ENCODE data around the gene PTPRG.

PTPRG gene

GRCh38 chr3:61875976-61876671, 314.8 kb downstream of the PTPRG start:
- no peak for DNase-seq

DNA sequence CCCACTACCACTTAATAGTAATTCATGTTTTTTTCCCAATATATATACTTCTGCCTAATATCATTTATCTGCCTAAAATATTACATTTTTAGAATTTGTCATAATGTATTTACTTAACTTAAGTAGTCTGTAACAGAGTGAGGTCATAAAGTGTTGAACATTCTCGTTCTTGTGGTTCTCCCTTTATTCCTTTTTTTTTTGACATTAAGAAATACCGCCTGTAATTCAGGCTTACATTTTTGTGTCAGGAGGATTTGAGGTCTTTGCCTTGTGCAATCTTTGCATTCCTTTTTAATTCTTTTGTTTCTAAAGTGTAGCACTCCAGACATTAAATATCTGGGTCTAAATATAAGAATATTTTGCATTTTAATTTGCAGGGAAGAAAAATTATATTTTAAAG, 315.4 kb downstream of the PTPRG start:
- no peak for DNase-seq

- no peak for DNase-seq
Observed at GRCh38 chr3:61877359-61878138, 316.2 kb downstream of the PTPRG start.

DNA sequence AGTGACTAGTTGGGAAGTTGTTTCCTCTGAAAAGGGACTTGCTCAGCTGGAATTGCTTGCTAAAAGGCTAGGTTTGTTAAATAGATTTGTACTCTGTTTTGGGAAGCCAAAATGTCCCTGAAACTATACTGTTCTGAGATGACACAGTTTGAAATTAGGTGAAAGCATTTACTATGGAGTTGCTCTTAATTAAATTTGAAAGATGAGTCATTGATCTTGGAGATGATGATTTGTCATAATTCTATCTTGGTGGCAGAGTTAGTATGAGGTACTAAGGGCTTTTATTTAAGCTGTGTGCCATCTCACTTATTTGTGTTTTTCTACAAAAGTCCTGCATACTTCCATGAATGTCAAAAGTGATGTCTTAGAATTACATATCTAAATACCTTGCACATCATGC, 320.9 kb downstream of the PTPRG start:
- DNase-seq = no peak

DNA sequence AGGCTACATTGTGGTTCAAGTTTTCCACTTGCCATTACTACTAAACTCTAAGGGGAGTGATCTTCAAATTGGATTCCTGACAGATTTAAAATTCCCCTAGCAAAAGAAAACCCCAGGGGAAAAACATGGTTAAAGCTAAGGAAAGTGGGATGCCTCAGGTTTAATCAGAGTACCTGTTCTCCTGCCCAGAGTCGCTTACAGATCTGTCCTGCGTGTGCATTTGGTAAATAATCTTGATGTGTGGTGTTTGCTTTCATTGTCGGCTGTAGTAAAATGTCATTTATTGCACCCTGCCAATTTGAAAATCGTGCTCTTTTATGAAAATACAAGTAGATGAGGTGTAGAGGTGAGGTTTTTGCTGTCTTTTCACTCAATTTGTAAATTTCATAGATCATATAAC, 323.4 kb downstream of the PTPRG start:
- DNase-seq = no peak

GRCh38 chr3:61885414-61885813, 324.0 kb downstream of the PTPRG start:
- no peak for DNase-seq

- no peak for DNase-seq
Observed at GRCh38 chr3:61887206-61887605, 325.8 kb downstream of the PTPRG start.

DNA sequence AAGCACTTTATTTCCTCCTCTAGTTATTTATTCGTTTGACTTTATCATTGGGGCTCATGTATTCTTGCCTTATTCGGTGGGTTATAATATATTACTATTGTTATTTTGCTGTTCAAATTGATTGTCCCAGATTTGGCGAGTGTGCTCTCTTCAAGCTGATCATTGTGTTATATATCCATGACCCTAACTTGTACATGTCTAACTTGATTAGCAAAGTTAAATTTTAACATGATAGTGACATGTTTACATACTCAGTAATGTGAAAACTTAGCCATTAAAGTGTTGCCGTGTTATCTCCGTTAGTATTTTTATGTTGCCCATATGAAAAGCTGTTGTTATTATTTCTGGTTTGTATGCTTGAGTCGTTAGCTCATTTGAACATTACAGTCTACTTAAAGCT, 327.9 kb downstream of the PTPRG start:
- DNase-seq = no peak

GRCh38 chr3:61890167-61890566, 328.8 kb downstream of the PTPRG start:
- no peak for DNase-seq

GRCh38 chr3:61890586-61890985, 329.2 kb downstream of the PTPRG start:
- no peak for DNase-seq

DNA sequence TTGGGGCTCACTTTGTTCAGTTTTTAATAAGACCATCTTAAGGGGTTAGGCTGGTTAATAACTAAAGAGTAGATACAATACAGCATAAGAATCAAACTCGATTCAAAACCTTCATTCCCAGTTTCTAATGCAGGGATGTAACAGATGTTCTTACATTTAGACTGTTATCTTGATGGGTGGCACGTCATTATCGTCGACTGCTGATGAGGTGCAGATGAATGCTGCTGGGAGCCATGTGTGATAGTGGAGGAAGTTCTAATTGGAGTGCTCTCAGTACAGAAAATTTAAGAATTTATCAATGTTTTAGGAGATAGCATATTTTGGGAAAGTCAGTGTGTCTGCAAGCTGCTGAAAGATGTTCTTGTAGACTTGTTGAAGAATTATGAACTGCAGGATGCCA, 331.5 kb downstream of the PTPRG start:
- no peak for DNase-seq

- no peak for DNase-seq
Observed at GRCh38 chr3:61893840-61894566, 332.6 kb downstream of the PTPRG start.

GRCh38 chr3:61894988-61895935, 333.9 kb downstream of the PTPRG start:
- no peak for DNase-seq

DNA sequence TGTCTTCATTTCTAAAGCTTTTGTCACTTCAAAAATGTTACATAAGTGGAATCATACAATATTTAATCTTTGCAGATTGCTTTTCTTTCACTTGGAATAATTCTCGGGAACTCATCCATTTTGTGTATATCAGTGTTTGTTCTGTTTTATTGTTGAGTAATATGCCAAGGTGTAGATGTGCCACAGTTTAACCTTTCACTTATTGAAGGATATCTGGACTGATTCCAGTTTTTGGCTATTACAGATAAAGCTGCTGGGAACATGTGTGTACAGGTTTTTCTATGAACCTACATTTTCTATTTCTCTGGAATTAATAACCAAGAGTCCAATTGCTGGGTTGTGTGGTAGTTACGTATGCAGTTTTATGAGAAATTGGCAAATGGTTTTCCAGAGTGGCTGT, 334.9 kb downstream of the PTPRG start:
- DNase-seq = no peak

- no peak for DNase-seq
Observed at GRCh38 chr3:61897848-61898247, 336.5 kb downstream of the PTPRG start.

DNA sequence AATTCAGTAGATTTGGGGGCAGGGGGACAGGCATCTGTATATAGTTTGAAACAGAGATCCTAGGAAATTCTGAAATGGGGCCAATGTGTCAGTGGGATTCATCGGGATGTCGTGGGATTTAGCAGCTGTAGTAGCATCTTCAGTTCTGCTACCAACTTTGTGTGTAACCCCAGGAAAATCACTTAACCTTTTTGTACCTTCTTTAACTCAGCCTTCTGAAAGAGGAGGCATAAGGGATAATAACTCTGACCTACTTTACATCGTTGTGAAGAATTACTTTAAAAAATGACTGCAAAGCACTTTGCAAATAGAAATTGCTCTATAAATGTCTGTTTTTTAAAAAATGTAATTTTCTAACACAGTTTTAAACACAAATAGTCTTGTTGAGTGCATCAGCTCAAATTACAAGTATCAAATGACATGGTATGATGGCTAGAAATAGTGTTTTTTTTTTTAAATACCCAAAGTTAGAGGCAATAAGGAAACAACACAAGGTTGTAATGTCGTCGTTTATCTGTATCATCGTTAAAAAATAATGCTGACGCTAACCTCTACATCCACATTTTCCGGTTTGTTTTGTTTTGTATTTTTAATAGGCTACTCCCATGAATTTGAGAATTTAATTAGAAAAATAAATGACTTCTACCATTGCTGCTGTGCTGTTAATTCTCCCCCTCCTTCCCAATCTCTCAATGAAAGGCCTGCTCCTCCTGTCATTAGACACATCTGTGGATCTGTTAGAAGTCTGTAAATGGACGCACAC, 338.5 kb downstream of the PTPRG start:
- no peak for DNase-seq

DNA sequence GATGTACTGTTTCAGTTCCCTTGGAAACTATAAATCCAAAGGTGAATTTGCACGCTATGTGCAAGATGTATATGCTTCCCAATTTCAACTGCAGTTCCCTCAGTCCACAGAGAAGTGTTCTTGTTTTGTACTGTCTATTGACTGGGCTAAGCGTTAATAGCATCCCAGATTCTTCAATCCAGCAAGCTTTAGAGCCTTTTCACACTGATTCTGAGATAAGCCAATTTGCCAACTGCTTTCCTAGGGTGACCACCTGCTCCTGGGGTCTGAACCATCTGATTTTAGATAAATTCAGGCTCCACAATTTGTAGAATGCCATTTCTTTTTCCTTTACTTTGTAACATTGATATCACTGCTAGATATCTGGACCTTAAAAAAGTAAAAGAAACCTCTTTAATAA, 340.1 kb downstream of the PTPRG start:
- no peak for DNase-seq

DNA sequence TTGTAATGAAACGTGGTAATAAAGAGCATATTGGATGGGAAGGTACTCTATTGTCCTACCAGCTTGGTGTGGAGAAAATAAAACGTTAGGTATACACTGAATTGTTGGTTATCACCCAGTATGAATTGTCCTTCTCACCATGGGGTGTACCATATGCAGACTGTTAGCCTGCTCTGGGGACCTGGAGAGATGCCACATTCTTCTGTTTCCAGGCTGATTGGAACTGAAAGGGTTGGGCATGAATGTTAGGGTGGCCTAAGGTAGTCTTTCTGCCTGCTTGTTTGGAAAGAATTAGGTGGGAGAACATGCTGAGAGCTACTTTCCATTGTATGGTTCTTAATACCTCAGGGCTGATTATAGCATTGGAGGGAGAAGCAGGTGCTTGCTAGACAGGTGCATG, 340.6 kb downstream of the PTPRG start:
- DNase-seq = no peak

DNA sequence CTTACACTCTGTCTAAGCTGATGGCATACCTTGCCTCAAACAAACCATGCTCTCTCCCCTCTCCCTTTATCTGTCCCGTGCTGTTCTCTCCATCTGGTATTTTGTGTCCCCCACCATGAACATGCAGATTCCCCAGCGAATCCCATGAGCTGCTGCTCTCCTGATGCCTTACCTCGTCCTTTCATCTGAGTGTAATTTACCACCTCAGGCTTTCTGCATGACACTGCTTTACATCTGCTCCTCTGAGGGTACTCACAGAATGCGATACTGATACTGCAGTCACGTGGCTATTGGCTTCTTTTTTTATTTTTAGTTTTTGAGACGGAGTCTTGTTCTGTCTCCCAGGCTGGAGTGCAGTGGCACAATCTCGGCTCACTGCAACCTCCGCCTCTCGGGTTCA, 341.7 kb downstream of the PTPRG start:
- no peak for DNase-seq

DNA sequence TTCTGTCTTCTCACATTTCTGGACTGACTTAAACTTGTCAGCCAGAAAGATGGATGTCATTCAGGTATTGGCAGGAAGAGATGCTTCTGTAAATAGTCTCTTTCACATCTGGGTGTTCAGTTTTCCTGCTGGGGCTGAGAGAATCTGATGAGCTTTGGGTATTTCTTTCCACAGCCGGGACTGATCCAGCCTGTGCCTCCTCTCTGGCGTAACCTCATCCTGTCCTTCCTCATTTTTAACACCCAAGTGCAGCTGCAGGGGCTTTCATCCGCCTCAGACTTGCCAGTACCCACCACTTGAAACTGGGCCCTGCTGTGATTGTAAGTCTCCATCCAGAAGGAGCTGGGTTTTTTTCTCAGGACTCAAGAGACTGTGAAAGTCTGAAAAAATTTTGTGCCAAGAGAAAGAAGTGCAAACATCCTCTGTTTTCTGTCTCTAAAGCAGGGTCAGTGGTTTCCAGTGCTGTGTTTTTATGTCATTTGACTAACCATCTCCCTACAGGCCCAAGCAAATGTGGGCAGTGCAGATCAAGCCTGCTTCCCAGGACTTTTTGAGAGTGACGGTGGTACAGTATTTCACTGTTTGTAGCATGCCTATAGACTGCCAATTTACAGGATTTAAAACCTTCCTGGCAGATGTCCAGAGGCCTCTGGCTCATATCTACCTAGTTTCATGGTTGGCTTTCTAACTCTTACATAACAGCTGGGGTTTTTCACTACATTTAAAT, 342.7 kb downstream of the PTPRG start:
- no peak for DNase-seq

DNA sequence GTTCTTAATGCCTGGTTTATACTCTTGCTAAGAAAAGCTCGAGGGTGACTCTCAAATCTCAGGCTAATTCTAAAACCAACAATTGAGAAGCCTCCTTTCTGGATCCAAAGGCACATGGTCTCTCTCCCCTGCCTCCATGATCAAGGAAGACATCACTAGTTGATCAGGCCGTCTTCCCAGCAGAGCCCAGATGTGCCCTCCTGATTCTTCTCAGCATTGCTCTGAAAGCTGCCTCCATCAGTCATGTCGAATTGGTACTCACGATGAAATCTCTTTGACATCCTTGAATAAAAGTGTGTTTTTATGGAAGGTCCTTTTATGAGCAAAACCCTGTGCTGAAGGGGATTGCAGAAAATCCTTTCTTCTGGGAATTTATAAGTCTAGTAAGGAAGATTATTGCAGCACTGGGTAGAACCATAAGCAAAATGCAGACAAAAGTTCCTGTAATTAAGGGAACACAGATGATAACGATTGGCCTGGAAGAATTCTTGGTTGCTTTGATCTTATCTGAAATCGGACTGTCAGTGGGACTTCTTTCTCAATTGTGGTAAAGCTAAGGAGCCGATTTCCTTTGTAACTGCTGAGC, 345.9 kb downstream of the PTPRG start:
- DNase-seq = no peak

Measured in activated naive CD4-positive, alpha-beta T cell treated with Interleukin-2 at 50 U/mL for 16 hours (primary cell).